Measurements from ENCODE around the gene DLST. TPM values are rescaled to one million over a fixed set of nuclear protein-coding genes. Genes with fewer than 3 reads are reported as not detected.

DLST gene
- total RNA-seq, 1 donor from 2014 or later = 90.4 TPM

- no peaks in the 10 kb centered on the region for H3K36me3 Mint-ChIP-seq (ENCODE audit: low read depth)
- H3K27me3 Mint-ChIP-seq = no peaks in the 10 kb centered on the region
- ChIA-PET CTCF (interaction anchor here (1.4 kb wide), 1 partner anchor 55 kb away, joined by 4 read pairs; no protein-coding TSS in a partner anchor), POLR2A (no interaction called here)
- H3K4me3 Mint-ChIP-seq = no peak overlapping the region
- intact Hi-C loops (cut with micrococcal nuclease) = no loop called here
- H3K9me3 Mint-ChIP-seq = no peaks in the 10 kb centered on the region
- no peaks in the 10 kb centered on the region for H3K4me1 Mint-ChIP-seq
- ATAC-seq (ENCODE audit: low read depth) (no peak), DNase-seq (no peak)
- no peak for TF ChIP-seq CTCF (IDR thresholded peaks at IDR 0.05)
- no peak overlapping the region for H3K27ac Mint-ChIP-seq
Measured at GRCh38 chr14:74915826-74916225, 34.1 kb downstream of the DLST start.

GRCh38 chr14:74917178-74917543, 35.4 kb downstream of the DLST start:
- CTCF ChIA-PET = interaction anchor here (1.3 to 1.7 kb wide), 3 partner anchors 11 to 171 kb away, joined by 4 to 8 read pairs (median 4); no protein-coding TSS in a partner anchor
- POLR2A ChIA-PET = interaction anchor here (0.6 kb wide), 1 partner anchor 163 kb away, joined by 7 read pairs; no protein-coding TSS in a partner anchor

GRCh38 chr14:74917646-74918081, 35.9 kb downstream of the DLST start:
- intact Hi-C loops (cut with micrococcal nuclease) = no loop called here
- Mint-ChIP-seq H3K36me3 (ENCODE audit: low read depth) (no peaks in the 10 kb centered on the region), H3K4me3 (no peak overlapping the region), H3K9me3 (no peaks in the 10 kb centered on the region), H3K4me1 (peaks cover 2% of the 10 kb centered on the region), H3K27me3 (no peaks in the 10 kb centered on the region), H3K27ac (no peak overlapping the region)
- DNase-seq = no peak
- ChIA-PET CTCF (interaction anchor here (1.3 to 1.7 kb wide), 2 partner anchors 12 to 171 kb away, joined by 4 to 8 read pairs; no protein-coding TSS in a partner anchor), POLR2A (no interaction called here)
- no peak for ATAC-seq (ENCODE audit: low read depth)
- TF ChIP-seq CTCF (IDR thresholded peaks at IDR 0.05) = no peak

More at GRCh38 chr14:74917178-74917543, 35.4 kb downstream of the DLST start:
- no peak overlapping the region for H3K4me3 Mint-ChIP-seq
- DNase-seq = no peak
- ATAC-seq (ENCODE audit: low read depth) = no peak
- no peaks in the 10 kb centered on the region for H3K27me3 Mint-ChIP-seq
- H3K27ac Mint-ChIP-seq = no peak overlapping the region
- peaks cover under 1% of the 10 kb centered on the region for H3K4me1 Mint-ChIP-seq
- no peak for TF ChIP-seq CTCF (IDR thresholded peaks at IDR 0.05)
- H3K36me3 Mint-ChIP-seq (ENCODE audit: low read depth) = no peaks in the 10 kb centered on the region
- intact Hi-C loops (cut with micrococcal nuclease) = no loop called here
- no peaks in the 10 kb centered on the region for H3K9me3 Mint-ChIP-seq

GRCh38 chr14:74918380-74918779, 36.7 kb downstream of the DLST start:
- Mint-ChIP-seq H3K4me3 (no peak overlapping the region), H3K36me3 (ENCODE audit: low read depth) (no peaks in the 10 kb centered on the region), H3K27me3 (no peaks in the 10 kb centered on the region), H3K4me1 (peaks cover 2% of the 10 kb centered on the region), H3K27ac (no peak overlapping the region), H3K9me3 (no peaks in the 10 kb centered on the region)
- ChIA-PET POLR2A (no interaction called here), CTCF (no interaction called here)
- DNase-seq (no peak), ATAC-seq (ENCODE audit: low read depth) (no peak)
- intact Hi-C loops (cut with micrococcal nuclease) = no loop called here
- no peak for TF ChIP-seq CTCF (IDR thresholded peaks at IDR 0.05)

- Mint-ChIP-seq H3K4me3 (no peak overlapping the region), H3K27me3 (no peaks in the 10 kb centered on the region), H3K4me1 (peaks cover 8% of the 10 kb centered on the region), H3K36me3 (ENCODE audit: low read depth) (no peaks in the 10 kb centered on the region), H3K27ac (no peak overlapping the region), H3K9me3 (no peaks in the 10 kb centered on the region)
- intact Hi-C loops (cut with micrococcal nuclease) = no loop called here
- no peak for ATAC-seq (ENCODE audit: low read depth)
- ChIA-PET POLR2A (no interaction called here), CTCF (no interaction called here)
- TF ChIP-seq CTCF (IDR thresholded peaks at IDR 0.05) = no peak
- DNase-seq = no peak
Measured at GRCh38 chr14:74919421-74920165, 37.9 kb downstream of the DLST start.

Data from activated B cell treated with CpG ODN at 0.5 μM for 24 hours (primary cell).